Ovary (tissue), 9 donors: ENCODE results near the gene COL27A1. TPM values are rescaled to one million over a fixed set of nuclear protein-coding genes. Genes with fewer than 3 reads are reported as not detected.

ENCODE experiments used
- DNase-seq, 5 donors: peaks; one replicate each; pipeline ENCODE4 v3.0.0-alpha.2; 2019 to 2020
- H3K27ac ChIP-seq, 2 donors: fragments of 200-600 bp; one replicate each; pipeline versions ENCODE4 v1.5.1 to v1.8.0; 2019 to 2022
- H3K27me3 ChIP-seq: fragments of 200-600 bp; one replicate; pipeline ENCODE4 v1.8.0; 2022
- H3K36me3 ChIP-seq: fragments of 200-600 bp; sonication (generic); one replicate; pipeline ENCODE4 v1.5.1; 2019
- H3K4me1 ChIP-seq: one replicate; pipeline ENCODE4 v1.8.1; 2013; ENCODE audit warnings: mild to moderate bottlenecking, moderate library complexity; ENCODE audit not compliant: insufficient read depth
- H3K4me3 ChIP-seq: fragments of 200-600 bp; sonication (generic); one replicate; pipeline ENCODE4 v1.5.1; 2017
- H3K9me3 ChIP-seq, 2 donors: fragments of 200-600 bp in 1 of 2; sonication (generic) in 1 of 2; one replicate each; pipeline versions ENCODE4 v1.5.1 to v1.8.1; 2013 to 2019; ENCODE audit warnings: mild to moderate bottlenecking in 1 of 2, moderate library complexity in 1 of 2
- CTCF ChIP-seq, 3 donors: fragments of 450-650 bp in 2 of 3; fragments of 200-600 bp in 1 of 3; IDR thresholded peaks; one replicate each; pipeline versions ENCODE4 v1.5.1 to v1.8.0; 2016 to 2022; ENCODE audit warnings: antibody characterized with exemption in 3 of 3, mild to moderate bottlenecking in 1 of 3
- EP300 ChIP-seq: sonication (generic); formaldehyde crosslinking; IDR thresholded peaks from one replicate; pipeline ENCODE4 v1.6.1; 2017; ENCODE audit warnings: antibody characterized with exemption
- POLR2A ChIP-seq: fragments of 450-650 bp; IDR thresholded peaks from one replicate; pipeline ENCODE4 v1.6.1; 2017; ENCODE audit warnings: antibody characterized with exemption, mild to moderate bottlenecking, moderate library complexity
- WGBS, 3 donors: extraction: QIAGEN DNeasy Blood & Tissue Kit in 1 of 3; methylation state at CpG; one replicate each; pipeline versions ENCODE4 v1.1.5 to v1.1.7; 2013 to 2017; 5-methylcytosine and 5-hydroxymethylcytosine counted together
- intact Hi-C, 4 donors: fragments of 100-400 bp; cut with DNase I; formaldehyde crosslinking; loops; one replicate each; pipeline versions ENCODE4 v1.11.0 to v1.15.1; 2022 to 2023
- polyA plus RNA-seq, 2 donors: library from polyadenylated mRNA; stranded (reverse); fragments of 200-250 nt in 1 of 2; fragments of 350-450 nt in 1 of 2; fragmentation: Illumina TruSeq in 1 of 2; extraction: RNeasy Lipid Tissue Mini Kit (QIAGEN cat#74804) in 1 of 2; gene quantifications; one replicate each; pipeline ENCODE4 v1.2.3, GENCODE V29; 2013 to 2014
- total RNA-seq, 7 donors: library from RNA; depleted of rRNA in 2 of 7; stranded (reverse); fragments of >200 nt in 2 of 7; fragmentation: NEBNext Ultra II Directional in 3 of 7; extraction: Animal tissue kit (Norgen Biotek cat#: 25700) in 3 of 7; gene quantifications; one replicate each; pipeline versions ENCODE4 v1.1.0 to v1.2.4, GENCODE V29; 2016 to 2023
- donor health status: DM: no; HTN: no; CAD: no; lungs with moderate emphysema.
- donor health status: DM: no; HTN: no; CAD: no.
- donor health status: Bipolar disorder and iron deficiency.
- donor health status: DM: yes; HTN: yes; CAD: no.
- donor health status: DM: no; HTN: no; CAD: no.
- donor health status: DM: yes; HTN: yes; CAD: no.

The COL27A1 gene
- total and polyA plus RNA-seq, 9 donors, result 5.2 to 91.2 (median 16.8) TPM

DNA sequence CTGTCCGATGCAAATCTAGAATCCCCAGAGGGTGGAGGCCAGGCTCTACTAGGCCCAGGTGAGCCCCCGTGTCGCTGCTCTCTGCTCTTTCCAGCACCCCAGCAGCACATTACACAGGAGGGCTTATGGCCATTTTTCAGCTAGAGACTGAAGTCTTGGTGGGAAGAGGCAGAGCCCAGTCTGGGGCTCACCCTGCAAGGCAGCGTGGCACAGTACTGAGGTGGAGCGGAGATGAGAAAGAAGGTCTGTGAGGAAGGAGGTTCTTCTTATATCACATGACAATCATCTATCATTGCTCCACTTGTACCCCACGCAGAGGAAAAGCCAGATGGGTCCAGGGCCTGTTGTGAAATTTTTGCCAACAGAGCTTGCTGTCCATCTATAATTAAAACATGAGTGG is 46.2 kb upstream of the COL27A1 start:
- TF ChIP-seq POLR2A (no peak), CTCF (IDR thresholded peaks at IDR 0.05) (no peak), EP300 (no peak)
- Histone ChIP-seq H3K27ac (no peak overlapping the region), H3K4me1 (no peaks in the 10 kb centered on the region), H3K36me3 (no peaks in the 10 kb centered on the region), H3K27me3 (no peaks in the 10 kb centered on the region), H3K9me3 (no peaks in the 10 kb centered on the region), H3K4me3 (no peak overlapping the region)
- intact Hi-C loops, result loop anchor here in 3 of 4 donors (5.0 to 10.0 kb wide), 4 partner anchors 43 to 178 kb away; partner anchors contain the start of gene COL27A1 (in 2 of the 3)
- WGBS, 3 donors, result 87 to 96% (median 94%) methylated on average over 6 of the region's 6 CpGs
- no peak for DNase-seq

DNA sequence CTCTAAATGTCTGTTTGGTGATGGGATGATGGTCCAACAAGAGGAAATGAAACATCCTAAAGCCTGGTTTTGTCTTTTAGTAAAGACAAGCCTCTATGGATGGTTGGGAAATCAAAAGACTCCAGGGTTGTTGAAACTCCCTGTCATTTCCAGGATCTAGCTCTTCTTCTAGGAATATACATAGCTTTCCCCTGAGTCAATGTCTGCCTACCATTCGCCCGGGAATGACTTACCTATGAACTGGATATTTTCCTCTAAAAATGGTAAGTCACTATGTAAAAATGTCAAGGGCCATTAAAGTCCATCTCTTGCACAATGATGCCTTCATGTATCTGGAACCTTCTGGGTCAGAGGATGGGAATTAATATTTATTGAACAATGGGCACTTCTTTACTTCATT is 45.2 kb upstream of the COL27A1 start:
- intact Hi-C loops, result no loop called here

DNA sequence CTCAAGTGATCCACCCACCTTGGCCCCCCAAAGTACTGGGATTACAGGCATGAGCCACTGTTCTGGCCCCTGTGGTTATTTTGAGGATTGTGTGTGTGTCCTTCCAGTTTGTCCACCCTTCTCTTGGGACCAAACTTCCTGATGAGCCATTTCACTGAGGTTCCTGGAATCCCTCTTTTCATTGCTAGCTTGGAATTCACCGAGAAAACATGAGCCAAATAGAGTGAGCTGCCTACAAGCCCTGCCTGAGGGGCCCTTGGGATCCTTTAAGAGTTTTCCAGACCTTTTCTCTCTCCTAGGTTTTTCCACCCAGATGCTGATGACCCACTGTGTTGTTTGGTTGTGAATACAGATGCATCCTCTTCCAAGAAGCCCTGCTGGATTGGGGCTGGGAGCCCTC is 43.0 kb upstream of the COL27A1 start:
- 53 to 79% (median 78%) methylated on average over 1 of the region's 1 CpG for WGBS, 3 donors
- no peaks in the 10 kb centered on the region for H3K9me3 ChIP-seq
- H3K27me3 ChIP-seq, result no peaks in the 10 kb centered on the region
- TF ChIP-seq EP300 (peak; percentile 53), CTCF (IDR thresholded peaks at IDR 0.05) (no peak)
- H3K36me3 ChIP-seq, result no peaks in the 10 kb centered on the region
- H3K27ac ChIP-seq, result no peak overlapping the region
- intact Hi-C loops, result no loop called here
- H3K4me3 ChIP-seq, result no peak overlapping the region
- H3K4me1 ChIP-seq, result no peaks in the 10 kb centered on the region
- no peak for DNase-seq

More for the DNA sequence above, 45.2 kb upstream of the COL27A1 start:
- Histone ChIP-seq H3K4me3 (no peak overlapping the region), H3K27ac (no peak overlapping the region), H3K36me3 (no peaks in the 10 kb centered on the region), H3K27me3 (no peaks in the 10 kb centered on the region), H3K9me3 (no peaks in the 10 kb centered on the region), H3K4me1 (no peaks in the 10 kb centered on the region)
- TF ChIP-seq POLR2A (no peak), EP300 (no peak), CTCF (IDR thresholded peaks at IDR 0.05) (no peak)
- no peak for DNase-seq
- 74 to 83% (median 77%) methylated on average over 2 of the region's 2 CpGs for WGBS, 3 donors

DNA sequence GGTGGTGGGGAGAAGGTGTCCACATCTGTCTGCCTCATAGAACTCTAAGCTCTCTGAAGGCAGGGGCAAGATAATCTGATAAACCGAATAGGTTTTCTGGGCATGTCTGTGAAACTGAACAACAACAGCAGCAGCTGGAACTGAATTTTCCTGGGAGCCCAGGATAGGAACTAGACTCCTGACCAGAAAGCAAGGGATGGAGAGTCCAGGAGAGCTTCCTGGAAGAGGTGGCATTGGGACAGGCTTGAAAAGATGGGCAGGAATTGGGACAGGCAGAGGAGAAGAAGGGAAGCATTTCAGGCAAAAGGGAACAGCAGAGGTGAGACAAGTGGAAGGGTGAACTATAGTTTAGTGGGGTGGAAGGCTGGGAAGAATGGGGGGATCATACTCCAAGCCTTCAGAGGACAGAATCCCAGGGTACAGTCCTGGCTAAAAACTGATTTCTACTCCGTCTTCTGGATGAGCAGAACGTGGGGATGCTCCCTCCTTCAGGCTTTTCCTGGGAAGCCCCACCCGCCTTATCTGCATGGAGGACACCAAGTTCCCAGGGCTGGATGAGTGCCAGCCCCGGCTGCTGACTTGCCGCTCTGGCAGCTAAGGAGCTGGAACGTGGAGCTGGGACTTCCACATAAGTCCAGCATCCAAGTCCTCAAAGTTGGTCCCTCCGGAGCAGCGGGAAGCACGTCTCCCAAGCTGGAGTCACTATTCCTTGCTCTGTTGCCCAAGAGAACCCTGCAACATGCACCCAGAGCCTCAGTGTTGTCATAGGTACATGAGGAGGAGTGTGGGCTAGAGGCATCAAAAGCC is 42.4 kb upstream of the COL27A1 start:
- Histone ChIP-seq H3K4me3 (no peak overlapping the region), H3K27me3 (no peaks in the 10 kb centered on the region), H3K36me3 (no peaks in the 10 kb centered on the region), H3K9me3 (no peaks in the 10 kb centered on the region), H3K4me1 (no peaks in the 10 kb centered on the region), H3K27ac (no peak overlapping the region)
- intact Hi-C loops, result no loop called here
- TF ChIP-seq CTCF (IDR thresholded peaks at IDR 0.05) (no peak), EP300 (no peak), POLR2A (no peak)
- WGBS, 3 donors, result 7 to 18% (median 10%) methylated on average over 10 of the region's 10 CpGs
- DNase-seq, result peak; percentile 66 to 94 (median 81)
